Lower lobe of right lung (tissue), 2 donors: Measurements from ENCODE around the gene KCNK10. TPM values are rescaled to one million over a fixed set of nuclear protein-coding genes. Genes with fewer than 3 reads are reported as not detected.

Source experiments
- ATAC-seq, 2 donors: fragments of 200-7000 bp; cut with Tn5 transposase; one replicate each; pipeline ENCODE4 v1.9.1; 2020 to 2022; ENCODE audit warnings: mild to moderate bottlenecking in 2 of 2, moderate library complexity in 2 of 2
- DNase-seq: peaks from one replicate; pipeline ENCODE4 v3.0.0-alpha.2; 2020
- H3K27ac ChIP-seq: fragments of 200-600 bp; one replicate; pipeline ENCODE4 v1.8.0; 2022
- H3K27me3 ChIP-seq: fragments of 200-600 bp; one replicate; pipeline ENCODE4 v1.8.0; 2022; ENCODE audit warnings: low read depth
- H3K36me3 ChIP-seq: fragments of 200-600 bp; one replicate; pipeline ENCODE4 v1.8.0; 2022; ENCODE audit warnings: mild to moderate bottlenecking
- H3K4me1 ChIP-seq: fragments of 200-600 bp; one replicate; pipeline ENCODE4 v1.8.0; 2022
- H3K4me3 ChIP-seq: fragments of 200-600 bp; one replicate; pipeline ENCODE4 v1.8.0; 2022; ENCODE audit warnings: mild to moderate bottlenecking
- H3K9me3 ChIP-seq: fragments of 200-600 bp; one replicate; pipeline ENCODE4 v1.8.0; 2022
- CTCF ChIP-seq: fragments of 200-600 bp; IDR thresholded peaks from one replicate; pipeline ENCODE4 v1.8.0; 2022; ENCODE audit warnings: antibody characterized with exemption, mild to moderate bottlenecking
- intact Hi-C: fragments of 100-400 bp; cut with DNase I; formaldehyde crosslinking; loops from one replicate; pipeline ENCODE4 v1.11.0; 2022
- long read RNA-seq: library from polyadenylated mRNA; unstranded; transcript quantifications from one replicate; pipeline ENCODE4 v2.0.0, GENCODE V29; 2021
- total RNA-seq: library from RNA; stranded (reverse); fragmentation: NEBNext Ultra II Directional; extraction: Animal tissue kit (Norgen Biotek cat#: 25700); gene quantifications from one replicate; pipeline ENCODE4 v1.2.1, GENCODE V29; 2021
- donor health status: DM: no; HTN: yes; CAD: no; lungs with severe emphysema.

The KCNK10 gene
- not detected for total RNA-seq
- long read RNA-seq = 0 reads

GRCh38 chr14:88323086-88323522, at the start of gene KCNK10:
KCNK10 (minus strand) TSS chr14:88323269; CDS start chr14:88322798, 471 bp downstream.
- TF ChIP-seq CTCF = no peak
- intact Hi-C loops = no loop called here
- no peaks in the 10 kb centered on the region for H3K36me3 ChIP-seq
- no peaks in the 10 kb centered on the region for H3K9me3 ChIP-seq
- no peak for ATAC-seq
- H3K4me3 ChIP-seq = peak within 1 kb of the TSS; percentile 17
- no peak within 1 kb of the TSS for H3K27ac ChIP-seq
- DNase-seq = no peak
- peaks cover 4% of the 10 kb centered on the region for H3K4me1 ChIP-seq
- H3K27me3 ChIP-seq = peaks cover 81% of the 10 kb centered on the region

GRCh38 chr14:88369496-88369895, 46.4 kb upstream of the KCNK10 start:
- H3K36me3 ChIP-seq = no peaks in the 10 kb centered on the region
- H3K27ac ChIP-seq = no peak overlapping the region
- H3K9me3 ChIP-seq = no peaks in the 10 kb centered on the region
- H3K4me3 ChIP-seq = no peak overlapping the region
- H3K4me1 ChIP-seq = no peaks in the 10 kb centered on the region
- no peak for DNase-seq
- ATAC-seq = no peak
- no peak for TF ChIP-seq CTCF
- intact Hi-C loops = no loop called here
- no peaks in the 10 kb centered on the region for H3K27me3 ChIP-seq

- Histone ChIP-seq H3K9me3 (no peaks in the 10 kb centered on the region), H3K36me3 (no peaks in the 10 kb centered on the region), H3K4me3 (no peak overlapping the region), H3K4me1 (no peaks in the 10 kb centered on the region), H3K27ac (no peak overlapping the region), H3K27me3 (no peaks in the 10 kb centered on the region)
- no peak for ATAC-seq
- TF ChIP-seq CTCF = no peak
- intact Hi-C loops = no loop called here
- no peak for DNase-seq
These were observed 41.8 kb upstream of the KCNK10 start for GRCh38 chr14:88364710-88365413.

- Histone ChIP-seq H3K4me3 (no peak overlapping the region), H3K36me3 (no peaks in the 10 kb centered on the region)
- ATAC-seq = no peak
These were observed 40.6 kb upstream of the KCNK10 start for GRCh38 chr14:88363644-88364043.

GRCh38 chr14:88359500-88359899, 36.4 kb upstream of the KCNK10 start:
- no peak for ATAC-seq
- H3K4me3 ChIP-seq = no peak overlapping the region
- H3K36me3 ChIP-seq = no peaks in the 10 kb centered on the region
- no peak for DNase-seq
- no peaks in the 10 kb centered on the region for H3K27me3 ChIP-seq
- intact Hi-C loops = no loop called here
- no peaks in the 10 kb centered on the region for H3K9me3 ChIP-seq
- TF ChIP-seq CTCF = no peak
- H3K4me1 ChIP-seq = no peaks in the 10 kb centered on the region
- H3K27ac ChIP-seq = no peak overlapping the region

More at GRCh38 chr14:88363644-88364043, 40.6 kb upstream of the KCNK10 start:
- Histone ChIP-seq H3K4me1 (no peaks in the 10 kb centered on the region), H3K9me3 (no peaks in the 10 kb centered on the region), H3K27ac (no peak overlapping the region), H3K27me3 (no peaks in the 10 kb centered on the region)
- intact Hi-C loops = no loop called here
- DNase-seq = no peak
- no peak for TF ChIP-seq CTCF
